CD4-positive, alpha-beta T cell treated with Interleukin-12 subunit alpha and Interleukin-12 subunit beta, for 1 hour (primary cell): Measurements from ENCODE around the gene JAML.

Source experiments
- DNase-seq: peaks from one replicate; pipeline ENCODE4 v3.0.0-alpha.2; 2020

The JAML gene

DNA sequence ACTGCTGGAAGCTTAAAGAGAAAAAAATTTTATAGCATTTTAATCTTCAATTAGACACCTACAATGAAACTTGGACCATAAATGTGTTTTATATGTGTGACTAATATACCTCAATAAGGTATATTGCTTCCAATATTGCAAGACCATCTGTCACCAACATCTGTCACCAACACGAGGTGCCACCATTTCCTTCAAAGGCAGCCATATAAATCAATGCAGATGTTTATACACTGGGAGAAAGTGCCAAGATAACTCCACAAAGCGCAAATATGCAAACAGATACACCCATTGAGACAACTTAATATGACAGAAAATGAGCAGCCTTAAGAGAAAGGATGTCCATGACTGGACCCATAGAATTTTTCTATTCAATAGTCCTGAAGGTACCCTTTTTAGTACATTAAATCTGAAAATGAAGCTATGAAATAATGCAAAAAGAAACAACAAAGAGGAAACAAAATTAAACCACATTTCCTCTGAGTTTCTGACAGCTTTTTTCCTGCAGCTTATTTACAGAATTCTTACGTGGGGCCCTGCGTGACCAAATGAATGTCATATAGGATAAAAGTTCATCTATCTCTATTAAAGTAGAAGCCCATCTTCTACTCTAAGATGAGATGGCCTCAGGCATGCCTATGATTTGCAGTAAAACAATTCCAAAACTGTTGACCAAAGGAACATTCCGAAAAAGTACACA is 14.8 kb upstream of the JAML start:
- no peak for DNase-seq

DNA sequence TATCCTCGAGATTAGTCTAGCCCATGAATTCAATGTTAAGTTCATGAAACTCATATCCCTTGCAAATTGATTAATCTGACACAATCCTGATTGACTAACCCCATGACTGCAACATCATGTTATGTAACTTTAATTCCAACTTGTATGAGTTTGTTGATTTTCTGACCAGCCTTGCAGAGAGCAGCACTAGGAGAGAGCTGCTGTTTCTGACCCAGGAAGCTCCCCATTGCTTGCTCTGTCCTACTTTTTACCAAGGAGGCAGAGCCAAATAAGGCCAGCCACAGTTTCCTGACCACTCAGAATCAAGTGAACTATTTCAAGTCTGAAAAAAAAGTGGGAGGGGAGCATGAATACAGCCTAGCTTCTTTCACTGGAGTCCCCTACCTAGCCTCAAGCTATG is 14.1 kb upstream of the JAML start:
- DNase-seq = no peak

DNA sequence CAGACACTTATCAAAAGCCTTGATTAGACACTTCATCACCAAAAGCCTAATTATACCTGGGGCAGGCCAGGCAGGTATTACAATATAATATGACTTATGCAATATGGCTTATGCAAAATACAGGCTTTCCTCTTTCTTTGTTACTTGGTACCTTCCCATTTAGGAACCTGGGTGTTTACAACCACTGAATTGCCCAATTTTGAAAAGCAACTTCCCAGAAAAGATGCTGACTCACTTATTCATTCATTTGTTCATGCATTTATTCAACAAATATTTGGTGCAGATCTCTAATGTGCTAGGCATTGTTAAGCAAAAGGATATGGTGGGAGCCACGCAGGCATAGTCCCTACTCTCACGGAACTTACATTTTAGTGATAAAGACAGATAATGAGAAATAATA is 13.6 kb upstream of the JAML start:
- DNase-seq = no peak

DNA sequence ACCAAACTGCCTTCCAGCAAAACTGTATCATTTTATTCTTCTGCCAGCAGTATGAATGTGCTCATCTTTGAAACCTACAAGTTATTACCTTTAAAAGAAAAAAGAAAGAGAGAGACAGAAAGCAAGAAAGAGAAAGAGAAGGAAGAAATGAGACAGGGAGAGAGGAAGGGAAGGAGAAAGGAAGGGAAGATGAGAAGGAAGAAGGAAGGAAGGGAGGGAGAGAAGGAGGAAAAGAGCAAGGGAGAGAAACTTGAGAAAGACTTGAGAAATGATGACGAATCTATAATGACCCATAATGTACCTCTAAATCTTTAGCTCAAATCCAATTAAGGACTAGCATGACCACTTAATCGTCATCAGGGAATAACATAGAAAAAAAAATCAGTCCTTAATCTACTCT is 11.4 kb upstream of the JAML start:
- DNase-seq = no peak

DNA sequence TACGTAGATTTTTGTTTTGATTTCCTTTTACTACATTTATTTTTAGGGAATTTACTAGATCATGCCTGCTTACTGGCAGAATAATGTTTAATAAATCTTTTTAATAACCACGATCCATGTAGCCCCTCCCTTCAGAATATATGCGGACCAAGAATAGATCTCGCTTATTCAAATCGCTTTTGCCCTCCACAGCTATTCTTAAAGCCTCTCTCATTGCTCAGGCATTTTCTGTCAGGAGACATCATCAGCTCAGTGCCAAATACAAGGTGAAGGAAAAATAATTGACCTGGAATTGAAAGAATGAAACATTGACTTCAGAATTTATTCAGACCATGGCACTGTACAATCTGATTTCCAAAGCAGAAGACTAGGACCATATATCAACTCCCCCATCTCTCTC is 10.0 kb upstream of the JAML start:
- DNase-seq = no peak

DNA sequence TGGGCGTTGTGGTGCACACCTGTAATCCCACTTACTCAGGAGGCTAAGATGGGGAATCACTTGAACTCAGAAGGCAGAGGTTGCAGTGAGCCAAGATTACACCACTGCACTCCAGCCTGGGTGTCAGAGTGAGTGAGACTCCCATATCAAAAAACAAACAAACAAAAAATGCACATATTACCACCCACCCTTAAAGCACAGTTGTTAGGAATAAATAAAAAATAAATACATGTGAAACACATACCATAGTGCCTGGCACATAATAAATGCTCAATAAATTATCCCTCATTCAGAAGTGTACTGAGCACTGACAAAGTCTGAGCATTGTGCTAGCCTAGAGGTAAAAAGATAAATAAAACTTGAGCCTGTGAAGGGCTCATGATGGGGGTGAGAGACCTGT is 9.0 kb upstream of the JAML start:
- DNase-seq = no peak

DNA sequence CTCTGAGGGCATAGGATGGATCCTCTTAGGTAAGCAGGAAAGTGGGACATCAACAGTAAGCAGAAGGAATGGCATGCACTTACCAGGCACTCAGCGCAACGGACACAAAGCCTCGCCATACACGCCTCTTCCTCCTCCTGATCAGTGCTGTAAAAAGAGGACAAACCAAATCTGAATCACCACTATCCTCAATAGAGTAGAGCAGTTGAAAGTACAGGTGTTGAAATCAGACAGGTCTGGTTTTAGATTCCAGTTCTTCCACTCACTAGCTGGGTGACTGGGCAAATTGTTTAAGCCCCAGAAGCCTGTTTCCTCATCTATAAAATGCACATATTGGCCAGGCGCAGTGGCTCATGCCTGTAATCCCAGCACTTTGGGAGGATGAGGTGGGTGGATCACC is 8.6 kb upstream of the JAML start:
- DNase-seq = no peak

DNA sequence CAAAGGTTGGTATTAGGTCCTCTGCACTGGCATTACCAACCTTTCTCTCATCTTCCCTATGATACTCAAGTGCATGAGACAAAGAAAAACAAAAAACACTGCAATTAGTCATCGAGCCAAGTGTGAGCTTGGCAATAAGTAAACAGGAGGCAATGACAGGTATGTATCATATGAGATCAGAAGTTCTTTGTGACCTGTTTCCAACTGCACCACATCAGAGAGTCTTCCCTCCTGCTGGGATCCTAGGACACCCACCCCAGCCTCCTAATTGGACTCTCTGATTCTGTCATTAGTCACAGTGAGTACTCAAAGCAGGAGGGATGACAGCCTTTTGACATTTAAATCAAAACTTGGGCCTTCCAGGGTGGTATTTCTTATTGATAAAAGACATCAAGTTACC is 7.8 kb upstream of the JAML start:
- DNase-seq = no peak

DNA sequence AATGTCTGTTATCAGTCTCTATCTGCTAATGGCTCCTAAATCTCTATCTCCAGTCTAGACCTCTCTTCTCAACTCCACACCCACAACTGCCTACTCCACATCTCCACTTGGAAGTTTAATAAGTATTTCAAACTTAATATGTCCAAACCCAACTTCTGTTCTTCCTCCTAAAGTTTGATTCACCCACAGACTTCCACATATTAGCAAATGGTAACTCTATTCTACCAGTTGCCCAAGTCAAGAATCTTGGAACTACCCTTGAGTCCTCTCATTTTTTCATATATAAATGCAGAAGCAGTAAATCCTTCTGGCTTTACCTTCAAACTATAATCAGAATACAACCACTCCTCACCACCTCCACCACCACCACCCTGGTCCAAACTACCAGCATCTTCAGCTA is 6.7 kb upstream of the JAML start:
- DNase-seq = no peak

DNA sequence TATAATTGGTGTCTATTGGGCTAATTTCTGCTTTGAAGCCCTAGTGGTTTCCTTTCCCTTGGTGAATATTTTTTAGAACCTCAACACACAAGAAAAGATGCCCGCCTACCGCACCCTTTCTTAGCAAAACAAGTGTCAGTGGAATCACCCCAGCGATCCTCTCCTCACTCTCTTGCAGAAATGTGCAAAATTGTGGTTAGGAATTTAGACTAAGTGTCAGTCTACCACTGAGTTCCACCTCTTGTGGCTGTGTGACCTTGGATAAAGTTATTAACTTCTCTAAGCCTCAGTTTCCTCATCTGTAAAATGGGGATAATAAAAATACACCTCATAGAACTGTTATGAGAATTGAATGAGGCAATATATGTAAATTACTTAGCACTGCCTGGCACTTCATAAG is 5.3 kb upstream of the JAML start:
- DNase-seq = peak; percentile 75

DNA sequence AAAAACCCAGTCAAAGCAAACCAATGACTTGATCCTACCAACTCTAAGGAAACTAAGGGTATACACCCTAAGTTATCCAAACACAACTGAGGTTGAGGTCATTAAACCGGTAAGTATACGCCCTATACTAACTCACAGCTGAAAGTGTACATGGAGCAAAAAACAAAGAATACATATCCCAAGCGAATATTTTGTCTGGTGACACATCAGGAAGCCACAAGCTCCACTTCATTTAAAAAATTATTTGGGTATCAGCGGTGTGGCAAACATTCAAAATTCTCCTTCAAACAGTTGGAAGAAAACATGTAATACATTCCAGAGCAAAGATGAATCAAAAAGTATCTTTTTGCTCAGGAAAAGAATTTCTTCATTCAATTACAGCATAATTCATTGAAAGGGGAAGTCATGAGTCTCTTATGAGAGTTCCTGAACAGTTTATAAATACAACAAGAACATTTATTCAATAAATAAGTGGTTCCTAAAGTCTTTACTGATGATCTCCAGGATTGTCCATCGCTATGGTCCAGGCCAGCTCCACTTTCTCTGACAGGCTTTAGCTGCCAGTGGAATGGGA is 4.5 kb upstream of the JAML start:
- DNase-seq = no peak

DNA sequence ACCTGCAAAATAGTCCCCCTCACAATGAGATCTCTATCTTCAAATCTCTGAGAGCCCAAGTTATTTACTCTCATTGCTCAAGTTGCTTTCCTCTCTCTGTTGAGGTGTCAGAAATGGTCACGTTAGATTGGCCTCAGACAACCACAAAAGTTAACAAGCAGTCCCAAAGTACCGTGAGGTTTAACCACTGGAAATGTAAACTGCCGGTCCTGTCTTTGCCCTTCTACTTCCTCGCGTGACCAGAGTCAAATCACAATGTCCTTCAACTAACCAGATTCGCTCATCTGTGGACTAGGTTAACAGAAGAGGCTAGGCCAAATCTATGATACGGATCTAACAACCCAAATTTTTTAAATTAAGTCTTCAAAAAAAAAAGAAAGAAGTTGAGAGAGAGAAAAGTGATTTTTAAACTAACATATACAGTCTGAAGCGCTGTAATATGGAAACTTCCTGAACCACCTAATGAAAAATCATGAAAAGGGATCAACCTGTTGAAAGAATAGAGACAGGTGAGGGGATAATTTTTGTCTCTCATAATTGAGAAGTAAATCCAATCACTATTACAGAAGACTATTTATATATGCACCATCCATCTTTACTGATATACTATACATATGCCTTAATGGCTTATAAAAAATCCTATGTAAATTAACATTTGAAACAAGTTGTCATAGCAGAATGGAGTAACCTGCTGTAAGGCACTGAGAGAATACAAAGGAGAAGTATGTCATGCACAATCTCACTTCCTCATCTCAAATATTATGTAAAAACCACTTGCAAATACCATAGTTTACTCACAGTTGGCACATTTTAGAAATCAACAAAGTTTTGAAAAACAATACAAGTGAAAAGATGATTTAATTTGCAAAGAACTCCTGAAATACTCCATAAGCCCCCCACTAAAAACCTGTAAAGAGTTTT is 3.3 kb upstream of the JAML start:
- peak; percentile 58 for DNase-seq

DNA sequence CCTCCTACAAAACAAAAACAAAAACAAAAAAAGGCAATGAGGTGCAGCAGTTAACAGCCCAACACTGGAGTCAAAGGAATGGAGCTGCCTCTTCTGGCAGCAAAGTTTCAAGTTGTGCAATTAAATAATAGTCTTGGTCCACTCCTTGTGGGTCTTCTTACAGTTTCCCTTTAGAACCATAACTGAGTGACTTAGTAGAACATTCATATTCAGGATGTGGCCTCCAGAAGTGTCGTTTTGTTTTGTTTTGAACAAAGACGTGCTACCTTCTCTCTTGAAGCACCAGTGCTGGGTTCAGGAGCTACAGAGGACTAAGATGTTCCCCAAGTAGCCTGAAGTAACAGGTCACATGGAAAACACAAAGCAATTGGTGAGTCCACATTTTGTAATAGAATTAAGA is 2.0 kb upstream of the JAML start:
- peak; percentile 31 for DNase-seq

DNA sequence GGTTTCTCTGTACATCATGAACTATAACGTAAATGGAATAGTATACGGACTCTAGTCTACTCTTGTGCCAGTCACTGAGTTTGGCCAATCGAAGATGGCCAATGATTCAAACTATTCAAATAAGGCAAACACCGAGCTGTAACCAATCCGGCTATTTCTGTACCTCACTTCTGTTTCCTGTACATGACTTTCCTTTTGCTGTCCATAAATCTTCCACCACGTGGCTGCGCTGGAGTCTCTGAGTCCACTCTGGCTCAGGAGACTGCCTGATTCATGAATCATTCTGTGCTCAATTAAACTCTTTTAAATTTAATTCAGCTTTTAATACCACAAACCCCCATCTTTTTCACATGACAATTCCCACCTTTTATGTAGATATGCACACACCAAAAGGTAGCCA is 1.5 kb upstream of the JAML start:
- DNase-seq = no peak

DNA sequence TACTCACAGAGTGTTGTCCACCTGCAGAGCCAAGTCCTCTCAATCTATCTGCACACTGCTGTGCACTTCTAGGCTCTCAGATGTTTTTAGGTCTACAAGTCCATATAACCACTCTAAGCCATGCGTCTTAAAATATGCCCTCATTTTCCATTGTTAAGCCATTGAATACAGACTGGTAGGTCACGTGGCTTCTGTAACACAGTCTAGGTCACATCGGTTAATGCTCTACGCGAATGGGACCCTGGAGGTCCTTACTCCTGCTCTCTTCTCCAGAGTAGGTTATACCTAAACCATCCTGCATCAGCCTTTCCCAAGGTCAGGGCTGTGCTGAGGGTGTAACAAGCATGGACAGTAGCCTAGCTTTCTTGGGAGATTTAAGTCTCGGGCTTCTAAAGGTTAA is 819 bp downstream of the JAML start:
- peak; percentile 40 for DNase-seq

DNA sequence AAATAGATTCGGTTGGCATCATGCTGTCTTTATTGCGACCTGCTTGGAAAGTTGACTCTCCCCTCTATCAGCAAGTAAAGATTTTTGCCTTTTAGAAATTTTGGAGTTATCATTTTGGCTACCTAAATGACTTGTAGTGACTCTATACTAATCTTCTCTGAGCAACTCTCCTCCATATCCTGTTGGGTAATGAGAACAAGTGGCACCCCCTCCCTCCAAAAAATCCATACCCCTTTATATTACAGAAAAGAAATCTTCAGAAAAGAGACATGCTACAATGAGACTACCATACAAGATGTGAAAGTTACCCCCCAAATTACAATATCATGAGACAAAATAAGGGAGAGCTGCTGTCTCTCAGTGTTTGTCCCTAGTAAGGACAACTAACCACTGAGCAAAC is 1.2 kb downstream of the JAML start:
- no peak for DNase-seq

DNA sequence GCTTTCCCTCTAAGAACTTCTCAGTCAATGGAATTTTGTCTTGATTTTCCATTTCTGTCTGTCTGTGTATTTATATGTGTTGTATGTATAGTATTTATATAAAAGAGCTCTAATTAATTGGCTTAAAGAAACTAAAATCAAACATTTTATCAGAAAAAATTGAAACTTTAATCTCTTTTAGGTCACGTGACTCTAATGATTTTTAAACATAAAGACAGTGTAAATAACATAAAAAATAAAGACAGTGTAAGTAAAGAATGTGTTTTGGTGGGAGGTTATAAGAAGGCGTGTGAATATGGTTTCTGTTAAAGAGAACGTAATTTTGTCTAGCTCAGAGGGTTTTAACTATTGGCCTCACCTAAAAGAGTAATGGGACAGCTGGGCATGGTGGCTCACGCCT is 2.4 kb downstream of the JAML start:
- DNase-seq = no peak

DNA sequence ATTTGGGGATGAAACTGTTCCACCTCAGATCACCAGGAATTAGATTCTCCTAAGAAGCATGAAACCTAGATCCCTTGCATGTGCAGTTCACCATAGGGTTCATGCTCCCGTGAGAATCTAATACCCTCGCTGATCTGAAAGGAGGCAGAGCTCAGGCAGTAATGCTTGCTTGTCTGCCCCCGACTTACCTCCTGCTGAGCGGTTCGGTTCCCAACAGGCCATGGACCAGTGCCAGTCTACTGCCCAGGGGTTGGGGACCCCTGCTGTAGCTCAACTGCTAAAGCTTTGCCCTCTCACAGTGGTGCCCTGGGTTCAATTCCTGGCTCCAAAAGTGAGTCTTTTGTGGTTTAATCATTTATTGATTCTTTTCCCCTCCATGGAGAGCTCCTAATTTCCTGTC is 3.4 kb downstream of the JAML start:
- no peak for DNase-seq

DNA sequence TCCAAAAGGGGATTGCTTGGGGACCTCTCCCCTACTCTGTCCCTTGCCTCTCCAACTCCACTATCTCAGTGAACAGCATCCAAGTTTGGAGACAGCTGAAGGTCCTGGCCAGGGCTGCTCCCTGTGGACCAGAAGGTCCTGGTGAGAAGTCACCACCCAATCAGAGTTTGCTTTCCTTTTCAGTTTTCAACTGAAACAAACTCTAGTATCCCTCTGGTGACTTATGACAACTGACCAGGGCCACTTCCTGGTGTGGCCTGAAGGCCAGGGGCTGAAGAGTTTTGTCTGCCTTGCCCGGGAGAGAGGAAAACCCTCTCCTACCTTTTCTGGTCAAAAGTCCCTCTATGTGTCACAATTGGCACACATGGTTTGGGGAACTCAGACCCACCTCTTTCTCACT is 5.1 kb downstream of the JAML start:
- DNase-seq = no peak

DNA sequence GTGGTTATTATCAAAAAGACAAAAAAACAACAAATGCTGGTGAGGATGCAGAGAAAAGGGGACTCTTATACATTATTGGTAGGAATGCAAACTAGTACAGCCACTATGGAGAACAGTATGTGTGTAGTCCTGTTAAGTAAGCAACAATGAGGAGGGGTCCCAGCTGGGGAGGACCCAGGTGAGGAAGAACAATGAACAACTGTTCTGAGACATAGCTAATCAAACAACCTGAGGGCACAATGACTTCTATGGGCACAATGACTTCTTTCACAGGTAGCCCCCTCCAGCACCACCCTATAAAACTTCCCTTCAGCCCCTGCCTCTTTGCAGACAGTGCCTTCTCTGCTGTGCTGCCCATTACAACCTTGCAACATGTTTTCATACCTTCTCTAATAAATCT is 5.6 kb downstream of the JAML start:
- DNase-seq = no peak

DNA sequence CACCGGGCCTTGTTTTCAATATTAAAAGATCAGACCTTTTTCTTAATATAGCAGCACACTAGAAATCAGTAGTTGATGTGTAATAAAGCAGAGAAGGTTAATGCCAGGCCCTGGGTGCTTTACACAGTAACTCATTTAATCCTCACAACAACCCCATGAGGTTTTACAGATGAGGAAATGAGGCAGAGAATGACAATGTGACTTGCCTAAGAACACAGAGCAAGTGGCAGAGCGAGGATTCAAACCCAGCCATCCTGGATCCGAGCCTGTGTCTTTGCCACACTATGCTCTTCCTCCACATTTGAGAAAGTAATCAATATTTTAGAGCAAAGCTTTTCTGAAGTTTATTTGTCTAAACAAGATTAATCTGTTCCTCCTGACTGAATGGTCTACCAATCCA is 7.2 kb downstream of the JAML start:
- peak; percentile 28 for DNase-seq

DNA sequence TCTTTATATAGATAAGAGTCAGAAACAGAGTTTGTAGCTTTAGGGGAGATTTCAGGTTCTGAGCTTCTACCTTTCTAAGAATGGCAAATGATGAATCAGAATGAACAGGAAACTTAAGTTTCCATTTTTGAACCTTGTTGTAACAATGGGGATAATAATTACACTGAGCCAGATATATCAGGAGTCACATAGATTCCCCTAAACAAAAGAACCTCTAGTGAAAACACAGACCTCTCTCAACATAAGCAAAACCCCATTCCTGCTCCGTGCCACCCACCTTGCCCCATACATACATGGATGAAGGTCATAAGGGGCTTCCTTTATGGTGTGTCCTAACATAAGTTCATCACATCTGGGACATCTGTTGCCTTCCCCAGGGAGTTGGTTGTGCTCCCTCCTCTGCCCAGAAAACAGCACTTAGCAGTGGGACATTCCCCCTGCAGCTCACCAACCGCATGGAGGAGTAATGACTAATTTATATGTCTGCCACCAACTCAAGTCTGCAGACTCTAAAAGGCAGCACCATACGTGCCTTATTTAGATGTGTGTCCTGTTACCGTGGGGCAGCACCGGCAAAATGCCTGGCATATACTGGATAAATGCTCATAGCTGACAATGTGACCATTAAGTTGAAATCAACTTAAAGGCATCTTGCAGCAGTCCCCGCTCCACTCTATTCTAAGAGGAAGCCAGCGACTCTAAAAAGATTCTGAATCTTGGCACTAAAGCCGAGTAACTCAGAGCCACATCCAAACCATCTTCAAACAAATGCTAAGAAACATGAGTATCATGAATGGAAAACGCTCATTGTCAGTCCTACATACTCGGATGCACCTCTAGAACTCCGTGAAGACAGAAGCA is 8.0 kb downstream of the JAML start:
- peak; percentile 58 for DNase-seq

DNA sequence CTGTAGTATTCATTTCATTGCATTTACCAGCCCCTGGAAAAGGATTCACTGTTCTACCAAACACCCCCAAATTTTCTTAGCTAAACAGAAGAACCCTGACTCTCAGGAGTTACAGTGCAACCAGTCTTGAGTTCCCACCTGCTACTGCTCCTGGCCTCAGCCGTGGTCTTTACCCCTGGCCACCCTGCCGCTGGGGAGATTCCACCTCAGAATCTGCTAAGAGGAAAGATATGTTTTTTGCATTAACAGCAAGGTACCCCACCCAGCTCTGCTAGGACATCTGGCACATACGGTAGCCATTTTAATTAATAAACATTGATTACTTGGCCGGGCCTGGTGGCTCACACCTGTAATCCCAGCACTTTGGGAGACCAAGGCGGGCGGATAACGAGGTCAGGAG is 9.0 kb downstream of the JAML start:
- DNase-seq = no peak
